K562 (cell line): ENCODE data around the gene L3HYPDH.

Experiments used
- CCAR2 ChIP-seq: fragments of 200-400 bp; formaldehyde crosslinking; IDR thresholded peaks from 2 replicates; pipeline ENCODE4 v1.6.1; 2017; ENCODE audit warnings: mild to moderate bottlenecking, low read depth, low read length
- CTCF ChIP-seq, 3 experiments: IDR thresholded peaks in 2 of 3; conservative IDR thresholded peaks in 1 of 3; 2 replicates each; pipeline ENCODE4 v1.5.1; 2011 to 2012; ENCODE audit warnings: low read length in 3 of 3, mild to moderate bottlenecking in 3 of 3, control low read depth in 2 of 3, improper control_type of control experiment in 1 of 3, inconsistent platforms in 1 of 3, low read depth in 1 of 3, mixed read lengths in 1 of 3, moderate library complexity in 1 of 3; ENCODE audit not compliant: insufficient read depth in 2 of 3
- DIDO1 ChIP-seq: fragments of 450-650 bp; IDR thresholded peaks from 2 replicates; pipeline ENCODE4 v1.6.1; 2016; ENCODE audit warnings: low read depth, missing biosample characterization, missing genetic modification characterization
- MAX ChIP-seq: sonication (generic); formaldehyde crosslinking; IDR thresholded peaks from 2 replicates; pipeline ENCODE4 v1.9.0; 2022; ENCODE audit warnings: mild to moderate bottlenecking, missing genetic modification reagents
- POLR2A ChIP-seq: fragments of 450-650 bp; conservative IDR thresholded peaks from 2 replicates; pipeline ENCODE4 v1.6.1; 2016
- SMAD1 ChIP-seq: fragments of 150-350 bp; IDR thresholded peaks from 2 replicates; pipeline ENCODE4 v1.6.1; 2014; ENCODE audit warnings: low read length, low read depth; ENCODE audit not compliant: partially characterized antibody
- ZNF609 ChIP-seq: sonication (generic); formaldehyde crosslinking; IDR thresholded peaks from 2 replicates; pipeline ENCODE4 v1.8.1; 2023; ENCODE audit warnings: missing genetic modification reagents, mild to moderate bottlenecking, borderline replicate concordance

- TF ChIP-seq SMAD1 (no peak), CTCF (IDR thresholded peaks at IDR 0.05 in 2 of 3, conservative IDR thresholded peaks at IDR 0.05 in 1 of 3; ENCODE audit: insufficient read depth in 2 of 3, low read depth in 1 of 3, low read length in 3 of 3) (no peak), CCAR2 (no peak), DIDO1 (no peak), MAX (no peak), POLR2A (no peak), ZNF609 (CRISPR knock-in tag) (no peak)
These were observed 46.1 kb upstream of the L3HYPDH start for GRCh38 chr14:59530349-59530748.
